PC-9 (cell line): ENCODE data around the gene FOXK1. TPM values are rescaled to one million over a fixed set of nuclear protein-coding genes. Genes with fewer than 3 reads are reported as not detected.

Experiments
- BruUV-seq: library from RNA; stranded (reverse); fragments of 400-500 nt; replicated peaks from 2 replicates; lab custom pipeline; 2021; lab: Mats Ljungman, UMichigan
- CTCF ChIA-PET: fragments of 300-600 bp; sonication (Branson Sonifier 250); formaldehyde crosslinking; loops from one replicate; lab custom pipeline; 2022; ENCODE audit warnings: antibody characterized with exemption; lab: Charles Lee
- POLR2A ChIA-PET: fragments of 300-600 bp; sonication (Branson Sonifier 250); formaldehyde crosslinking; loops from one replicate; lab custom pipeline; 2022; ENCODE audit warnings: antibody characterized with exemption; ENCODE audit not compliant: unreplicated experiment; lab: Charles Lee
- DNase-seq, 2 experiments: peaks; one replicate each; pipeline versions ENCODE4 v3.0.0 to v3.0.0-alpha.2; 2015 to 2022; ENCODE audit warnings: mixed read lengths in 1 of 2
- H2AFZ ChIP-seq: fragments of 200-600 bp; sonication (generic); 2 replicates; pipeline ENCODE4 v1.8.1; 2017; ENCODE audit warnings: antibody characterized with exemption
- H3F3A ChIP-seq: fragments of 200-600 bp; sonication (generic); 2 replicates; pipeline ENCODE4 v1.8.1; 2017; ENCODE audit warnings: antibody characterized with exemption, mild to moderate bottlenecking, low read depth; ENCODE audit not compliant: insufficient read depth
- H3K27ac ChIP-seq: fragments of 200-600 bp; sonication (generic); 2 replicates; pipeline ENCODE4 v1.6.1; 2016; ENCODE audit warnings: mixed run types
- H3K27me3 ChIP-seq: fragments of 200-600 bp; sonication (generic); 2 replicates; pipeline ENCODE4 v1.6.1; 2016; ENCODE audit warnings: low read depth, mixed run types; ENCODE audit not compliant: insufficient read depth
- H3K36me3 ChIP-seq: fragments of 200-600 bp; sonication (generic); 2 replicates; pipeline ENCODE4 v1.6.1; 2016; ENCODE audit warnings: low read depth, mixed run types
- H3K4me1 ChIP-seq: fragments of 200-600 bp; sonication (generic); replicated peaks from 2 replicates; pipeline ENCODE4 v1.6.1; 2016; ENCODE audit warnings: mixed run types; ENCODE audit not compliant: insufficient read depth
- H3K4me2 ChIP-seq: fragments of 200-600 bp; sonication (generic); 2 replicates; pipeline ENCODE4 v1.6.1; 2017; ENCODE audit warnings: mixed run types
- H3K4me3 ChIP-seq: fragments of 200-600 bp; sonication (generic); 2 replicates; pipeline ENCODE4 v1.6.1; 2016; ENCODE audit warnings: mixed run types
- H3K79me2 ChIP-seq: fragments of 200-600 bp; sonication (generic); 2 replicates; pipeline ENCODE4 v1.6.1; 2017; ENCODE audit warnings: low read depth, mixed run types
- H3K9me2 ChIP-seq: fragments of 200-600 bp; sonication (generic); 2 replicates; pipeline ENCODE4 v1.8.1; 2017; ENCODE audit warnings: mild to moderate bottlenecking; ENCODE audit not compliant: insufficient read depth
- H3K9me3 ChIP-seq: fragments of 200-600 bp; sonication (generic); 2 replicates; pipeline ENCODE4 v1.8.1; 2016; ENCODE audit warnings: low read depth; ENCODE audit not compliant: insufficient read depth
- H4K20me1 ChIP-seq: fragments of 200-600 bp; sonication (generic); 2 replicates; pipeline ENCODE4 v1.8.1; 2017; ENCODE audit not compliant: insufficient read depth
- EZH2 ChIP-seq: fragments of 200-600 bp; sonication (generic); IDR thresholded peaks from 2 replicates; pipeline ENCODE4 v1.8.0; 2017; ENCODE audit warnings: antibody characterized with exemption, low read depth
- intact Hi-C: fragments of 100-400 bp; cut with micrococcal nuclease; formaldehyde crosslinking; loops from one replicate; pipeline ENCODE4 v1.10.0; 2022; ENCODE audit not compliant: unreplicated experiment
- total RNA-seq: library from RNA; stranded (reverse); gene quantifications from 2 replicates; pipeline ENCODE4 v1.2.3, GENCODE V29; 2021
- TF ChIP-seq, protein P1 (sequence below): fragments of 200-600 bp; sonication (generic); conservative IDR thresholded peaks from 2 replicates; pipeline ENCODE4 v1.6.1; 2017; ENCODE audit warnings: mixed run types, antibody characterized with exemption, mild to moderate bottlenecking, moderate library complexity

FOXK1 gene
- total RNA-seq, 1 experiment from 2014 or later: 68.1 TPM

DNA sequence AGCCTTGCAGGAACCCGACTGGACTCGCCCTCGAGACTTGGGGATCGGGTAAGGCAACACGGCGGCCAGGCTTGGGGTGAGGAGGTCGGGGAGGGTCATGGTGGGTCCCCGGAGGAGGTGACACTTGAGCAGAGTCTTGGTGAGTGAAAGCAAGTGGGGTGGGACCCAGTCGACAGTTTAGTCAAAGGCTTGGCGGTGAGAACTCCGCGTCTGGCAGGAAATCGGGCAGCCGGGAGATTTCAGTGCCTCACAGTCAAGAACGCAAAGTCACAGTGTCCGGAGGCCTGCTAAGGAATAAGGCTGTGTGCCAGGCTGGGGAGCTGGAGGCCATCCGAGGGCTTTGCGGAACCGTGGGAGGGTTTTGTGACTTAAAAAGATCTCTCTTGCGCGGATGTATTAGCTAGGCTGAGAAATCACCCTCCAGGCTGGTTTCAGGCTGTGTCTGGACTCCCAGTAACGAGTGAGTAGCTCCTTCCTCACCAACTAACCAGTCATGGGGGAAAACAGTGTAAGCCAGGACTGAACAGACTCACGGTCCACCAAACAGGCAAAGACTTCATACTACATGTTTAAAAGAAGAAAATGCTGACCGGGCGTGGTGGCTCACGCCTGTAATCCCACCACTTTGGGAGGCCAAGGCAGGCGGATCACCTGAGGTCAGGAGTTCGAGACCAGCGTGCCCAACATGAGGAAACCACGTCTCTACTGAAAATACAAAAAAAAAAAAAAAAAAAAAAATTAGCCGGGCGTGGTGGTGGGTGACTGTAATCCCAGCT is 93.9 kb downstream of the FOXK1 start:
- peaks cover 16% of the 10 kb centered on the region for H3K4me1 ChIP-seq
- H2AFZ ChIP-seq: peak overlapping the region; percentile 91
- H3K79me2 ChIP-seq: peaks cover 28% of the 10 kb centered on the region
- H3K9me3 ChIP-seq: no peaks in the 10 kb centered on the region
- ChIA-PET CTCF (interaction anchor here (0.6 kb wide), 1 partner anchor 640 kb away, joined by 12 read pairs; no protein-coding TSS in a partner anchor), POLR2A (interaction anchor here (0.5 to 0.6 kb wide), 4 partner anchors 38 to 851 kb away, joined by 3 to 16 read pairs (median 4); no protein-coding TSS in a partner anchor)
- no TSS peak for BruUV-seq
- H3K36me3 ChIP-seq: peaks cover 2% of the 10 kb centered on the region; the same call in 1 of the 2 replicates
- no peak for DNase-seq
- intact Hi-C loops: loop anchor here (2.0 to 10.0 kb wide), 2 partner anchors 309 to 399 kb away; no protein-coding TSS in a partner anchor
- TF ChIP-seq EZH2: no peak
- TF ChIP-seq, protein P1, sequence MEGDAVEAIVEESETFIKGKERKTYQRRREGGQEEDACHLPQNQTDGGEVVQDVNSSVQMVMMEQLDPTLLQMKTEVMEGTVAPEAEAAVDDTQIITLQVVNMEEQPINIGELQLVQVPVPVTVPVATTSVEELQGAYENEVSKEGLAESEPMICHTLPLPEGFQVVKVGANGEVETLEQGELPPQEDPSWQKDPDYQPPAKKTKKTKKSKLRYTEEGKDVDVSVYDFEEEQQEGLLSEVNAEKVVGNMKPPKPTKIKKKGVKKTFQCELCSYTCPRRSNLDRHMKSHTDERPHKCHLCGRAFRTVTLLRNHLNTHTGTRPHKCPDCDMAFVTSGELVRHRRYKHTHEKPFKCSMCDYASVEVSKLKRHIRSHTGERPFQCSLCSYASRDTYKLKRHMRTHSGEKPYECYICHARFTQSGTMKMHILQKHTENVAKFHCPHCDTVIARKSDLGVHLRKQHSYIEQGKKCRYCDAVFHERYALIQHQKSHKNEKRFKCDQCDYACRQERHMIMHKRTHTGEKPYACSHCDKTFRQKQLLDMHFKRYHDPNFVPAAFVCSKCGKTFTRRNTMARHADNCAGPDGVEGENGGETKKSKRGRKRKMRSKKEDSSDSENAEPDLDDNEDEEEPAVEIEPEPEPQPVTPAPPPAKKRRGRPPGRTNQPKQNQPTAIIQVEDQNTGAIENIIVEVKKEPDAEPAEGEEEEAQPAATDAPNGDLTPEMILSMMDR: no peak
- H3K9me2 ChIP-seq: no peaks in the 10 kb centered on the region
- no peaks in the 10 kb centered on the region for H3K27me3 ChIP-seq
- peaks cover 19% of the 10 kb centered on the region for H4K20me1 ChIP-seq
- H3F3A ChIP-seq: peaks cover 10% of the 10 kb centered on the region; the same call in 1 of the 2 replicates
- peak overlapping the region; percentile 74 for H3K27ac ChIP-seq
- H3K4me3 ChIP-seq: peak overlapping the region; percentile 82
- peak overlapping the region; percentile 85 for H3K4me2 ChIP-seq

DNA sequence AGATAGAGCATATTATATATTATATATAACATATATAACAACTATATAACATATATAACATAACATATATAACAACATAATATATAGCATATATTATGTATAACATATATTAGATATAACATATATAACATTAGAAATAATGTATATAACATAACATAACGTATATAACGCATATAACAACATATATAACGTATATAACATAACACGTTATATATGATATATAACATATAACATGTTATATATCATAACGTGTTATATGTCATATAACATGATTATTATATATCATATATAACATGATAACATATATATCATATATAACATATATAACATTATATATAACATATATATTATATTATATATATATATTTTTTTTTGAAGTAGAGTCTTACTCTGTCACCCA is 97.0 kb downstream of the FOXK1 start:
- intact Hi-C loops: loop anchor here (10.0 kb wide), 1 partner anchor 396 kb away; no protein-coding TSS in a partner anchor
- ChIA-PET CTCF (no interaction called here), POLR2A (no interaction called here)
- H3K79me2 ChIP-seq: peaks cover 28% of the 10 kb centered on the region
- H3K36me3 ChIP-seq: peaks cover 7% of the 10 kb centered on the region
- DNase-seq: no peak
- peaks cover under 1% of the 10 kb centered on the region; the same call in 1 of the 2 replicates for H3F3A ChIP-seq
- peaks cover 15% of the 10 kb centered on the region for H3K4me1 ChIP-seq
- H3K9me2 ChIP-seq: no peaks in the 10 kb centered on the region
- no peak for TF ChIP-seq EZH2
- TF ChIP-seq, protein P1: no peak
- no peak overlapping the region for H3K4me3 ChIP-seq
- no peak overlapping the region for H3K4me2 ChIP-seq
- no TSS peak for BruUV-seq
- H3K9me3 ChIP-seq: no peaks in the 10 kb centered on the region
- no peak overlapping the region for H3K27ac ChIP-seq
- no peak overlapping the region for H2AFZ ChIP-seq
- H3K27me3 ChIP-seq: no peaks in the 10 kb centered on the region
- H4K20me1 ChIP-seq: peaks cover 19% of the 10 kb centered on the region

DNA sequence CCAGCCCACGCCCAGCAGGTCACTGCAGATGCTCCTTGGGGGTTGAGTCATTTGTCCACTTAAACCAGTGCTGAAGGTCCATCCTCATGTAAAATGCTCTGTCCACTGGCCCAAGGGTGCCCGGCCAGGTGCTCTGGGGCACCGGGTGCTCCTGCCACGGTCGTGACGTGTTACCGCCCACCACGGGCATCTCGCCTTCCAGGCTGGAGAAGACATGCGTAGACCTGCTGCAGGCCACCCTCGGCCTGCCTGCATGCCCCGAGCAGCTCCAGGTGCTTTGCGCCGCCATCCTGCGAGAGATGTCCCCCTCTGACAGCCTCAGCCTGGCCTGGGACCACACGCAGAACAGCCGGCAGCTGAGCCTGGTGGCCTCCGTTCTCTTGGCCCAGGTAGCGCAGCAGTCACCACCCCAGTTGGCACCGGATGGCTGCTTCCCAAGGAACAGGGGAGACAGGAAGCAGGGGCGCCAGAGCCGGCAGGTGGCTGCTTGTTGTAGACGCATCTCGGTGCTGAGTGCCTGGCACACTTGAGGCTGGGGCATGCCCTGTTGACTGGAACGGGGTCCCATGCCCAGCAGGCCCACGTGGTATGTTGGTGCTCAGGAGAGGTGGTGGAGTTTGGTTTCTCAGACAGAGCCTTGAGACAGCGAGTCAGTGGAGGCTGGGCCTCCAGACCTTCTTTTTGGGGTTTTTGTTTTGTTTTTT is 99.4 kb downstream of the FOXK1 start:
- H3K27ac ChIP-seq: no peak overlapping the region
- H3K4me3 ChIP-seq: no peak overlapping the region
- peaks cover 7% of the 10 kb centered on the region for H3K36me3 ChIP-seq
- no peaks in the 10 kb centered on the region; the same call in 1 of the 2 replicates for H3F3A ChIP-seq
- H3K4me2 ChIP-seq: no peak overlapping the region
- DNase-seq: no peak
- H3K79me2 ChIP-seq: peaks cover 18% of the 10 kb centered on the region
- intact Hi-C loops: no loop called here
- ChIA-PET CTCF (no interaction called here), POLR2A (no interaction called here)
- no peak overlapping the region for H2AFZ ChIP-seq
- no peak for TF ChIP-seq EZH2
- TF ChIP-seq, protein P1: no peak
- peaks cover 6% of the 10 kb centered on the region for H3K4me1 ChIP-seq
- H4K20me1 ChIP-seq: peaks cover 19% of the 10 kb centered on the region
- no peaks in the 10 kb centered on the region for H3K9me3 ChIP-seq
- BruUV-seq: no TSS peak
- H3K27me3 ChIP-seq: no peaks in the 10 kb centered on the region
- H3K9me2 ChIP-seq: no peaks in the 10 kb centered on the region
